Endothelial cell of umbilical vein (primary cell): Measurements from ENCODE around the gene PSKH1. TPM values are rescaled to one million over a fixed set of nuclear protein-coding genes. Genes with fewer than 3 reads are reported as not detected.

Experiments used
- BruUV-seq: library from RNA; stranded (reverse); fragments of 400-500 nt; replicated peaks from 2 replicates; lab custom pipeline; 2021; lab: Mats Ljungman, UMichigan
- CTCF ChIA-PET: fragments of 300-600, 350-600 bp; sonication (Branson Sonifier 250); formaldehyde crosslinking; loops from one replicate; lab custom pipeline; 2021; ENCODE audit warnings: antibody characterized with exemption, inconsistent platforms; lab: Charles Lee
- POLR2A ChIA-PET: fragments of 300-600, 350-600 bp; sonication (Branson Sonifier 250); formaldehyde crosslinking; loops from one replicate; lab custom pipeline; 2021; ENCODE audit warnings: antibody characterized with exemption, inconsistent platforms; lab: Charles Lee
- DNase-seq: peaks from one replicate; pipeline ENCODE4 v3.0.0-alpha.2; 2011; ENCODE audit warnings: low read depth, low spot score
- FAIRE-seq: peaks from 2 replicates; lab custom pipeline; 2011; peaks lifted over from hg19 to GRCh38; lab: Jason Lieb, UNC
- H2AFZ ChIP-seq: 2 replicates; pipeline ENCODE4 v1.6.0; 2012; ENCODE audit warnings: low read depth, low read length, control low read depth, inconsistent platforms
- H3K27ac ChIP-seq: 2 replicates; pipeline ENCODE4 v1.5.1; 2011; ENCODE audit warnings: low read depth, mild to moderate bottlenecking, control low read depth, low read length, moderate library complexity; ENCODE audit not compliant: insufficient read depth
- H3K27me3 ChIP-seq, 2 experiments: 2 replicates each; pipeline versions ENCODE4 v1.6.0 to v1.6.1; 2011; ENCODE audit warnings: low read length in 2 of 2, mixed read lengths in 1 of 2; ENCODE audit not compliant: control insufficient read depth in 2 of 2, insufficient read depth in 2 of 2
- H3K36me3 ChIP-seq, 2 experiments: 2 replicates in 1 of 2; 3 replicates in 1 of 2; pipeline ENCODE4 v1.5.1; 2011; ENCODE audit warnings: low read length in 2 of 2, mild to moderate bottlenecking in 1 of 2, moderate library complexity in 1 of 2; ENCODE audit not compliant: control insufficient read depth in 2 of 2, insufficient read depth in 2 of 2; ENCODE audit errors: extremely low read depth in 1 of 2
- H3K4me1 ChIP-seq: 3 replicates; pipeline ENCODE4 v1.5.1; 2011; ENCODE audit warnings: mild to moderate bottlenecking, low read length; ENCODE audit not compliant: control insufficient read depth, insufficient read depth; ENCODE audit errors: extremely low read depth
- H3K4me2 ChIP-seq: 2 replicates; pipeline ENCODE4 v1.6.1; 2011; ENCODE audit warnings: low read length, control low read depth, mixed read lengths; ENCODE audit not compliant: insufficient read depth
- H3K4me3 ChIP-seq, 3 experiments: fragments of 200-600 bp in 1 of 3; sonication (generic), shearing (Covaris generic) in 1 of 3; replicated peaks in 1 of 3; 2 replicates each; pipeline ENCODE4 v1.5.1; 2011 to 2016; ENCODE audit warnings: control low read depth in 3 of 3, low read length in 3 of 3, mild to moderate bottlenecking in 2 of 3, inconsistent platforms in 1 of 3, low read depth in 1 of 3, moderate library complexity in 1 of 3; ENCODE audit not compliant: insufficient read depth in 1 of 3
- H3K79me2 ChIP-seq: 2 replicates; pipeline ENCODE4 v1.6.0; 2012; ENCODE audit warnings: low read length, inconsistent platforms; ENCODE audit not compliant: control insufficient read depth, insufficient read depth
- H3K9ac ChIP-seq: replicated peaks from 2 replicates; pipeline ENCODE3; 2011; ENCODE audit warnings: low read length, control low read depth; ENCODE audit not compliant: insufficient read depth; ENCODE audit errors: extremely low read depth
- H3K9me1 ChIP-seq: replicated peaks from 3 replicates; pipeline ENCODE4 v1.6.0; 2011; ENCODE audit warnings: mild to moderate bottlenecking, low read length; ENCODE audit not compliant: control insufficient read depth, insufficient read depth; ENCODE audit errors: extremely low read depth
- H3K9me3 ChIP-seq: replicated peaks from 2 replicates; pipeline ENCODE4 v1.5.1; 2012; ENCODE audit warnings: low read length, inconsistent platforms; ENCODE audit not compliant: control insufficient read depth, insufficient read depth
- H4K20me1 ChIP-seq: replicated peaks from 2 replicates; pipeline ENCODE3; 2011; ENCODE audit warnings: mild to moderate bottlenecking, low read length; ENCODE audit not compliant: control insufficient read depth, insufficient read depth; ENCODE audit errors: extremely low read depth
- CTCF ChIP-seq, 2 donors: IDR thresholded peaks; 1 replicate in 1 of 2; 2 replicates in 1 of 2; pipeline ENCODE4 v1.5.1; 2011; ENCODE audit warnings: low read length in 2 of 2, mild to moderate bottlenecking in 2 of 2, moderate library complexity in 2 of 2, control low read depth in 1 of 2, inconsistent platforms in 1 of 2, low read depth in 1 of 2; ENCODE audit not compliant: insufficient read depth in 1 of 2; ENCODE audit errors: extremely low read depth in 1 of 2
- EZH2 ChIP-seq: IDR thresholded peaks from 2 replicates; pipeline ENCODE4 v1.6.1; 2012; ENCODE audit warnings: borderline replicate concordance, low read depth, mild to moderate bottlenecking, moderate library complexity, low read length, inconsistent platforms; ENCODE audit not compliant: severe bottlenecking
- FOS ChIP-seq: IDR thresholded peaks from 2 replicates; pipeline ENCODE4 v1.6.1; 2011; ENCODE audit warnings: mild to moderate bottlenecking, low read length, moderate library complexity, borderline replicate concordance; ENCODE audit not compliant: insufficient read depth
- GATA2 ChIP-seq: IDR thresholded peaks from 2 replicates; pipeline ENCODE4 v1.7.0; 2011; ENCODE audit warnings: low read depth, mild to moderate bottlenecking, moderate library complexity, mixed read lengths, low read length; ENCODE audit not compliant: insufficient read length, insufficient read depth
- JUN ChIP-seq: IDR thresholded peaks from 2 replicates; pipeline ENCODE4 v1.6.1; 2011; ENCODE audit warnings: borderline replicate concordance, low read depth; ENCODE audit not compliant: insufficient read length, insufficient read depth
- MAX ChIP-seq: IDR thresholded peaks from 2 replicates; pipeline ENCODE4 v1.6.1; 2011; ENCODE audit not compliant: insufficient read depth, insufficient read length
- MYC ChIP-seq: IDR thresholded peaks from one replicate; pipeline ENCODE4 v1.6.1; 2011; ENCODE audit warnings: mild to moderate bottlenecking, low read depth, low read length
- POLR2A ChIP-seq: IDR thresholded peaks from 2 replicates; pipeline ENCODE4 v1.6.1; 2012; ENCODE audit warnings: low read depth, mild to moderate bottlenecking, control low read depth, low read length
- POLR2AphosphoS5 ChIP-seq: IDR thresholded peaks from 2 replicates; pipeline ENCODE4 v1.6.1; 2012; ENCODE audit warnings: low read depth, mild to moderate bottlenecking, control low read depth, low read length, moderate library complexity; ENCODE audit not compliant: insufficient read depth
- dilution Hi-C: fragments of 300-500 bp; cut with MboI; formaldehyde crosslinking; loops from one replicate; pipeline ENCODE4 v1.15.0; 2019; ENCODE audit warnings: low sequenced_read_pairs; ENCODE audit not compliant: extremely low pct_ligation_motif_present
- intact Hi-C: fragments of 100-400 bp; cut with micrococcal nuclease; formaldehyde crosslinking; loops from one replicate; pipeline ENCODE4 v1.10.0; 2022
- polyA plus RNA-seq, 4 experiments: library from polyadenylated mRNA; depleted of rRNA in 3 of 4; stranded (reverse) in 3 of 4; unstranded in 1 of 4; fragments of >200 nt; gene quantifications; 2 replicates each; pipeline versions ENCODE4 v1.2.1 to v1.2.3, GENCODE V29; 2011 to 2012; ENCODE audit warnings: missing spikeins in 1 of 4
- total RNA-seq: library from RNA; stranded (reverse); gene quantifications from 2 replicates; pipeline ENCODE4 v1.2.3, GENCODE V29; 2021

The PSKH1 gene
- total and polyA plus RNA-seq, 2 donors (not counting 3 experiments of a cell fraction or from before 2014, with no cell fraction given) = 25.9 to 42.6 TPM

GRCh38 chr16:67868290-67868689 is 24.8 kb upstream of the PSKH1 start:
- TF ChIP-seq CTCF (IDR thresholded peaks at IDR 0.05; ENCODE audit: extremely low read depth in 1 of 2, insufficient read depth in 1 of 2, low read depth in 1 of 2, low read length in 2 of 2) (no peak), POLR2A (no peak), MYC (no peak), GATA2 (no peak), POLR2AphosphoS5 (no peak), MAX (no peak), EZH2 (no peak), JUN (no peak), FOS (no peak)
- H2AFZ ChIP-seq = no peak overlapping the region
- no peak overlapping the region for H3K9ac ChIP-seq
- peaks cover 2% of the 10 kb centered on the region for H4K20me1 ChIP-seq
- dilution Hi-C loops = no loop called here
- no peaks in the 10 kb centered on the region for H3K9me1 ChIP-seq
- H3K27me3 ChIP-seq = no peaks in the 10 kb centered on the region
- DNase-seq (no peak), FAIRE-seq (no peak)
- H3K4me2 ChIP-seq = no peak overlapping the region
- no peaks in the 10 kb centered on the region for H3K9me3 ChIP-seq
- CTCF ChIA-PET = interaction anchor here (1.2 kb wide), 1 partner anchor 52 kb away, joined by 3 read pairs; no protein-coding TSS in a partner anchor
- peaks cover 22% of the 10 kb centered on the region for H3K79me2 ChIP-seq
- peaks cover 3% of the 10 kb centered on the region for H3K4me1 ChIP-seq
- peaks cover 18 to 36% of the 10 kb centered on the region in 2 experiments for H3K36me3 ChIP-seq
- no TSS peak for BruUV-seq
- POLR2A ChIA-PET = no interaction called here
- intact Hi-C loops = no loop called here
- no peak overlapping the region for H3K4me3 ChIP-seq
- H3K27ac ChIP-seq = no peak overlapping the region
